HCT116 (cell line): ENCODE data around the gene LAMC2. TPM values are rescaled to one million over a fixed set of nuclear protein-coding genes. Genes with fewer than 3 reads are reported as not detected.

Experiments
- ATAC-seq: fragments of 200-7000 bp; cut with Tn5 transposase; 2 replicates; pipeline ENCODE4 v1.9.1; 2020; ENCODE audit warnings: mild to moderate bottlenecking, moderate library complexity
- BruUV-seq: library from RNA; stranded (reverse); fragments of 400-500 nt; replicated peaks from 2 replicates; lab custom pipeline; 2021; lab: Mats Ljungman, UMichigan
- CTCF ChIA-PET: fragments of 300-600 bp; sonication (Branson Sonifier 250); formaldehyde crosslinking; loops from one replicate; lab custom pipeline; 2021; ENCODE audit warnings: antibody characterized with exemption; lab: Charles Lee
- POLR2A ChIA-PET: fragments of 300-600, 350-600 bp; sonication (Branson Sonifier 250); formaldehyde crosslinking; loops from one replicate; lab custom pipeline; 2021; ENCODE audit warnings: antibody characterized with exemption; lab: Charles Lee
- RAD21 ChIA-PET, 2 experiments: fragments of 300-600 bp; sonication (Branson Sonifier 250); formaldehyde crosslinking; loops; one replicate each; lab custom pipeline; 2023; ENCODE audit warnings: low total read pairs in 2 of 2; ENCODE audit not compliant: uncharacterized antibody in 2 of 2, unreplicated experiment in 2 of 2, low non-redundant PET in 1 of 2; lab: Charles Lee
- DNase-seq: peaks from one replicate; pipeline ENCODE4 v3.0.0-alpha.2; 2010; ENCODE audit warnings: low read depth, low spot score
- H2AFZ ChIP-seq: fragments of 200-600 bp; shearing (Covaris generic), sonication (generic); 2 replicates; pipeline ENCODE4 v1.6.1; 2017; ENCODE audit warnings: low read depth, mixed run types, mixed read lengths, antibody characterized with exemption, low read length; ENCODE audit not compliant: poor library complexity, severe bottlenecking
- H3K27ac ChIP-seq: 2 replicates; pipeline ENCODE4 v1.5.1; 2012; ENCODE audit warnings: low read depth, low read length
- H3K27me3 ChIP-seq: fragments of 200-600 bp; sonication (generic); 2 replicates; pipeline ENCODE4 v1.6.1; 2016; ENCODE audit warnings: mixed run types, low read length, mixed read lengths; ENCODE audit not compliant: insufficient read depth
- H3K36me3 ChIP-seq, 2 experiments: fragments of 200-500 bp in 1 of 2; fragments of 200-600 bp in 1 of 2; sonication (Bioruptor generic) in 1 of 2; sonication (generic) in 1 of 2; 2 replicates each; pipeline versions ENCODE4 v1.5.1 to v1.6.1; 2014 to 2016; ENCODE audit warnings: low read length in 2 of 2, inconsistent platforms in 1 of 2, mixed read lengths in 1 of 2, mixed run types in 1 of 2; ENCODE audit not compliant: insufficient read depth in 2 of 2, control insufficient read depth in 1 of 2
- H3K4me1 ChIP-seq, 2 experiments: fragments of 200-600 bp in 1 of 2; sonication (generic) in 1 of 2; 2 replicates each; pipeline versions ENCODE4 v1.5.1 to v1.6.1; 2012 to 2017; ENCODE audit warnings: low read length in 2 of 2, inconsistent platforms in 1 of 2, mild to moderate bottlenecking in 1 of 2, mixed read lengths in 1 of 2, mixed run types in 1 of 2, moderate library complexity in 1 of 2; ENCODE audit not compliant: insufficient read depth in 2 of 2, control insufficient read depth in 1 of 2
- H3K4me2 ChIP-seq: fragments of 200-600 bp; sonication (generic); 2 replicates; pipeline ENCODE4 v1.6.1; 2017; ENCODE audit warnings: mixed run types, low read length, mixed read lengths
- H3K4me3 ChIP-seq, 2 experiments: fragments of 200-600 bp in 1 of 2; sonication (generic) in 1 of 2; replicated peaks in 1 of 2; 2 replicates each; pipeline ENCODE4 v1.5.1; 2011 to 2016; ENCODE audit warnings: low read length in 2 of 2, control low read depth in 1 of 2, low read depth in 1 of 2, mild to moderate bottlenecking in 1 of 2, mixed read lengths in 1 of 2, mixed run types in 1 of 2
- H3K79me2 ChIP-seq: fragments of 200-600 bp; sonication (generic); 2 replicates; pipeline ENCODE4 v1.6.1; 2017; ENCODE audit warnings: mild to moderate bottlenecking, mixed run types, low read length, moderate library complexity, mixed read lengths; ENCODE audit not compliant: insufficient read depth
- H3K9ac ChIP-seq: fragments of 200-600 bp; sonication (generic); 2 replicates; pipeline ENCODE4 v1.6.1; 2016; ENCODE audit warnings: low read length, mixed read lengths
- H3K9me2 ChIP-seq: fragments of 200-600 bp; sonication (generic), shearing (Covaris generic); 2 replicates; pipeline ENCODE4 v1.6.1; 2017; ENCODE audit warnings: mixed run types, mild to moderate bottlenecking, moderate library complexity; ENCODE audit not compliant: insufficient read depth
- H3K9me3 ChIP-seq, 2 experiments: fragments of 200-500 bp in 1 of 2; fragments of 200-600 bp in 1 of 2; sonication (Bioruptor generic) in 1 of 2; sonication (generic) in 1 of 2; 2 replicates each; pipeline ENCODE4 v1.6.1; 2014 to 2017; ENCODE audit warnings: low read length in 2 of 2, mixed read lengths in 2 of 2, inconsistent platforms in 1 of 2, low read depth in 1 of 2, mild to moderate bottlenecking in 1 of 2, mixed run types in 1 of 2, moderate library complexity in 1 of 2; ENCODE audit not compliant: control insufficient read depth in 1 of 2, insufficient read depth in 1 of 2
- H4K20me1 ChIP-seq: fragments of 200-600 bp; sonication (generic), shearing (Covaris generic); 2 replicates; pipeline ENCODE4 v1.6.1; 2017; ENCODE audit warnings: mixed run types, mild to moderate bottlenecking, moderate library complexity; ENCODE audit not compliant: insufficient read depth
- CEBPB ChIP-seq: IDR thresholded peaks from 2 replicates; pipeline ENCODE4 v1.6.1; 2012; ENCODE audit warnings: low read depth
- EZH2phosphoT487 ChIP-seq: fragments of 200-600 bp; IDR thresholded peaks from 2 replicates; pipeline ENCODE4 v1.6.1; 2018; ENCODE audit warnings: antibody characterized with exemption, borderline replicate concordance
- FOSL1 ChIP-seq: IDR thresholded peaks from 2 replicates; pipeline ENCODE4 v1.6.1; 2012; ENCODE audit warnings: low read depth
- POLR2AphosphoS5 ChIP-seq: IDR thresholded peaks from 2 replicates; pipeline ENCODE4 v1.6.1; 2011; ENCODE audit warnings: mild to moderate bottlenecking, low read depth, low read length, moderate library complexity
- RAD21 ChIP-seq: IDR thresholded peaks from 2 replicates; pipeline ENCODE4 v1.6.1; 2012; ENCODE audit warnings: low read depth, mild to moderate bottlenecking
- SIN3A ChIP-seq: IDR thresholded peaks from 2 replicates; pipeline ENCODE4 v1.6.1; 2012; ENCODE audit warnings: low read depth
- TCF7L2 ChIP-seq: IDR thresholded peaks from 2 replicates; pipeline ENCODE4 v1.7.0; 2011; ENCODE audit warnings: borderline replicate concordance, inconsistent platforms; ENCODE audit not compliant: insufficient read depth, insufficient read length; ENCODE audit errors: extremely low read depth
- ZNF274 ChIP-seq: fragments of 200-500 bp; sonication (Bioruptor generic); IDR thresholded peaks from 2 replicates; pipeline ENCODE4 v1.6.1; 2014; ENCODE audit warnings: mild to moderate bottlenecking, low read depth, low read length, inconsistent platforms
- intact Hi-C: fragments of 100-400 bp; cut with micrococcal nuclease; formaldehyde crosslinking; loops from 2 replicates; pipeline ENCODE4 v1.10.0; 2022
- total RNA-seq: library from RNA; stranded (reverse); gene quantifications from one replicate; pipeline ENCODE4 v1.2.1, GENCODE V29; 2021; ENCODE audit not compliant: unreplicated experiment
- TF ChIP-seq, protein P1 (sequence below), 3 experiments: fragments of 200-600 bp in 1 of 3; sonication (generic) in 1 of 3; IDR thresholded peaks in 2 of 3; conservative IDR thresholded peaks in 1 of 3; 2 replicates each; pipeline ENCODE4 v1.5.1; 2012 to 2017; ENCODE audit warnings: low read depth in 2 of 3, low read length in 2 of 3, antibody characterized with exemption in 1 of 3, borderline replicate concordance in 1 of 3, control low read depth in 1 of 3, mild to moderate bottlenecking in 1 of 3, mixed read lengths in 1 of 3, mixed run types in 1 of 3, moderate library complexity in 1 of 3; ENCODE audit not compliant: insufficient read depth in 1 of 3
- TF ChIP-seq, protein P2 (sequence below): IDR thresholded peaks from 2 replicates; pipeline ENCODE4 v1.6.1; 2012
- TF ChIP-seq, protein P3 (sequence below): IDR thresholded peaks from 2 replicates; pipeline ENCODE4 v1.6.1; 2012; ENCODE audit warnings: low read depth

Gene LAMC2
- total RNA-seq, 1 experiment from 2014 or later, result 22.2 TPM

- ChIA-PET CTCF (interaction anchor here (1.0 kb wide), 1 partner anchor 180 kb away, joined by 3 read pairs; no protein-coding TSS in a partner anchor), POLR2A (no interaction called here), RAD21 (no interaction called here)
- no peak overlapping the region for H2AFZ ChIP-seq
- H3K36me3 ChIP-seq, result peaks cover 6 to 9% of the 10 kb centered on the region in 2 experiments; a peak in 3 of 4 replicates
- H3K79me2 ChIP-seq, result no peaks in the 10 kb centered on the region
- no TSS peak for BruUV-seq
- H3K9me2 ChIP-seq, result no peaks in the 10 kb centered on the region
- H3K27me3 ChIP-seq, result no peaks in the 10 kb centered on the region
- DNase-seq, result no peak
- H3K9me3 ChIP-seq, result no peaks in the 10 kb centered on the region
- no peaks in the 10 kb centered on the region for H4K20me1 ChIP-seq
- peaks cover 11% of the 10 kb centered on the region in 2 experiments for H3K4me1 ChIP-seq
- no peak for ATAC-seq
- intact Hi-C loops, result no loop called here
- no peak overlapping the region for H3K27ac ChIP-seq
- H3K4me3 ChIP-seq, result no peak overlapping the region
- no peak overlapping the region for H3K9ac ChIP-seq
- no peak overlapping the region for H3K4me2 ChIP-seq
- no peak for TF ChIP-seq RAD21
- no peak for TF ChIP-seq POLR2AphosphoS5
- no peak for TF ChIP-seq EZH2phosphoT487
- TF ChIP-seq, protein P1, sequence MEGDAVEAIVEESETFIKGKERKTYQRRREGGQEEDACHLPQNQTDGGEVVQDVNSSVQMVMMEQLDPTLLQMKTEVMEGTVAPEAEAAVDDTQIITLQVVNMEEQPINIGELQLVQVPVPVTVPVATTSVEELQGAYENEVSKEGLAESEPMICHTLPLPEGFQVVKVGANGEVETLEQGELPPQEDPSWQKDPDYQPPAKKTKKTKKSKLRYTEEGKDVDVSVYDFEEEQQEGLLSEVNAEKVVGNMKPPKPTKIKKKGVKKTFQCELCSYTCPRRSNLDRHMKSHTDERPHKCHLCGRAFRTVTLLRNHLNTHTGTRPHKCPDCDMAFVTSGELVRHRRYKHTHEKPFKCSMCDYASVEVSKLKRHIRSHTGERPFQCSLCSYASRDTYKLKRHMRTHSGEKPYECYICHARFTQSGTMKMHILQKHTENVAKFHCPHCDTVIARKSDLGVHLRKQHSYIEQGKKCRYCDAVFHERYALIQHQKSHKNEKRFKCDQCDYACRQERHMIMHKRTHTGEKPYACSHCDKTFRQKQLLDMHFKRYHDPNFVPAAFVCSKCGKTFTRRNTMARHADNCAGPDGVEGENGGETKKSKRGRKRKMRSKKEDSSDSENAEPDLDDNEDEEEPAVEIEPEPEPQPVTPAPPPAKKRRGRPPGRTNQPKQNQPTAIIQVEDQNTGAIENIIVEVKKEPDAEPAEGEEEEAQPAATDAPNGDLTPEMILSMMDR (IDR thresholded peaks at IDR 0.05 in 2 of 3, conservative IDR thresholded peaks at IDR 0.05 in 1 of 3; ENCODE audit: borderline replicate concordance in 1 of 3, insufficient read depth in 1 of 3, low read depth in 2 of 3, low read length in 2 of 3), result no peak
- no peak for TF ChIP-seq FOSL1
- TF ChIP-seq SIN3A, result no peak
- no peak for TF ChIP-seq ZNF274
- TF ChIP-seq TCF7L2, result no peak
- TF ChIP-seq, protein P2, sequence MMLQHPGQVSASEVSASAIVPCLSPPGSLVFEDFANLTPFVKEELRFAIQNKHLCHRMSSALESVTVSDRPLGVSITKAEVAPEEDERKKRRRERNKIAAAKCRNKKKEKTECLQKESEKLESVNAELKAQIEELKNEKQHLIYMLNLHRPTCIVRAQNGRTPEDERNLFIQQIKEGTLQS, result no peak
- TF ChIP-seq, protein P3, sequence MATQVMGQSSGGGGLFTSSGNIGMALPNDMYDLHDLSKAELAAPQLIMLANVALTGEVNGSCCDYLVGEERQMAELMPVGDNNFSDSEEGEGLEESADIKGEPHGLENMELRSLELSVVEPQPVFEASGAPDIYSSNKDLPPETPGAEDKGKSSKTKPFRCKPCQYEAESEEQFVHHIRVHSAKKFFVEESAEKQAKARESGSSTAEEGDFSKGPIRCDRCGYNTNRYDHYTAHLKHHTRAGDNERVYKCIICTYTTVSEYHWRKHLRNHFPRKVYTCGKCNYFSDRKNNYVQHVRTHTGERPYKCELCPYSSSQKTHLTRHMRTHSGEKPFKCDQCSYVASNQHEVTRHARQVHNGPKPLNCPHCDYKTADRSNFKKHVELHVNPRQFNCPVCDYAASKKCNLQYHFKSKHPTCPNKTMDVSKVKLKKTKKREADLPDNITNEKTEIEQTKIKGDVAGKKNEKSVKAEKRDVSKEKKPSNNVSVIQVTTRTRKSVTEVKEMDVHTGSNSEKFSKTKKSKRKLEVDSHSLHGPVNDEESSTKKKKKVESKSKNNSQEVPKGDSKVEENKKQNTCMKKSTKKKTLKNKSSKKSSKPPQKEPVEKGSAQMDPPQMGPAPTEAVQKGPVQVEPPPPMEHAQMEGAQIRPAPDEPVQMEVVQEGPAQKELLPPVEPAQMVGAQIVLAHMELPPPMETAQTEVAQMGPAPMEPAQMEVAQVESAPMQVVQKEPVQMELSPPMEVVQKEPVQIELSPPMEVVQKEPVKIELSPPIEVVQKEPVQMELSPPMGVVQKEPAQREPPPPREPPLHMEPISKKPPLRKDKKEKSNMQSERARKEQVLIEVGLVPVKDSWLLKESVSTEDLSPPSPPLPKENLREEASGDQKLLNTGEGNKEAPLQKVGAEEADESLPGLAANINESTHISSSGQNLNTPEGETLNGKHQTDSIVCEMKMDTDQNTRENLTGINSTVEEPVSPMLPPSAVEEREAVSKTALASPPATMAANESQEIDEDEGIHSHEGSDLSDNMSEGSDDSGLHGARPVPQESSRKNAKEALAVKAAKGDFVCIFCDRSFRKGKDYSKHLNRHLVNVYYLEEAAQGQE, result no peak
- TF ChIP-seq CEBPB, result no peak
Measured at GRCh38 chr1:183142171-183142570, 43.9 kb upstream of the LAMC2 start.
